Measurements from ENCODE around the gene CD207. TPM values are rescaled to one million over a fixed set of nuclear protein-coding genes. Genes with fewer than 3 reads are reported as not detected.
"Not testable (repeated sequence)": the region's sequence is repeated elsewhere in the genome, so short reads cannot be mapped to it uniquely, and the experiment has no call there.

Gene CD207
- total and polyA plus RNA-seq, 8 donors: 0.46 to 1.4 TPM; not detected in 6

DNA sequence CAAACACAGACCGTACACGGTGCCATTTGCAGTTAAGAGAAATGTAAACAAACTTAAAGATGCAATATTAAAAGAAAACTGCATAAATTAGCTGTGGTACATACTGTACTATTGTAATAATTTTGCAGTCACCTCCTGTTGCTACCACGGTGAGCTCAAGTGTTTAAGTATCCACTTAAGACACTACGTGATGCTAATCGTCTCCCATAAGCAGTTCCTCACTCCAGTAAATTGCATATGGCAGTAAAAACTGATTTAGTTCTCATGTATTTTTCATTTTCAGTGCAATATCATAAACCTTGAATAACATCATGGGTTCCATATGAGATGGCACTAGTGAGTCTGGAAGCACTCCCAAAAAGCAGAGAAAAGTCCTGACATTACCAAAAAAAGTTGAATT is 29.6 kb downstream of the CD207 start:
- WGBS, 5 donors: 70 to 74% (median 71%) methylated on average over 5 of the region's 5 CpGs
- intact Hi-C loops (cut with DNase I; ENCODE audit: low total_unique reads): no loop called here
- DNase-seq: no peak
- Histone ChIP-seq H3K27ac (no peak overlapping the region), H3K9me3 (peaks cover 0 to 2% (median under 1%) of the 10 kb centered on the region in 4 donors), H3K4me3 (no peak overlapping the region), H3K27me3 (peaks cover 0 to 10% (median 0%) of the 10 kb centered on the region in 3 donors), H3K4me1 (no peaks in the 10 kb centered on the region), H3K36me3 (no peaks in the 10 kb centered on the region)
- TF ChIP-seq POLR2A (IDR thresholded peaks at IDR 0.05) (no peak), CTCF (IDR thresholded peaks at IDR 0.05) (no peak), POLR2AphosphoS5 (IDR thresholded peaks at IDR 0.05) (no peak), EP300 (IDR thresholded peaks at IDR 0.05) (no peak)

- intact Hi-C loops (cut with DNase I; ENCODE audit: low total_unique reads): no loop called here
- no peaks in the 10 kb centered on the region for H3K4me1 ChIP-seq
- H3K27ac ChIP-seq: no peak overlapping the region
- WGBS, 5 donors: 67 to 71% (median 69%) methylated on average over 9 to 10 of the region's 10 CpGs
- H3K36me3 ChIP-seq: no peaks in the 10 kb centered on the region
- no peak for TF ChIP-seq POLR2AphosphoS5 (IDR thresholded peaks at IDR 0.05)
- TF ChIP-seq CTCF (IDR thresholded peaks at IDR 0.05): no peak
- TF ChIP-seq EP300 (IDR thresholded peaks at IDR 0.05): no peak
- no peak for TF ChIP-seq POLR2A (IDR thresholded peaks at IDR 0.05)
- DNase-seq: no peak
- peaks cover 0 to 24% (median 6%) of the 10 kb centered on the region in 4 donors for H3K9me3 ChIP-seq
- H3K4me3 ChIP-seq: no peak overlapping the region
- peaks cover 0 to 11% (median 0%) of the 10 kb centered on the region in 3 donors for H3K27me3 ChIP-seq
These were observed 33.9 kb downstream of the CD207 start for GRCh38 chr2:70801607-70802263.

- DNase-seq: no peak
- intact Hi-C loops (cut with DNase I; ENCODE audit: low total_unique reads): no loop called here
- H3K27me3 ChIP-seq: peaks cover 0 to 25% (median 0%) of the 10 kb centered on the region in 3 donors
- H3K4me1 ChIP-seq: no peaks in the 10 kb centered on the region
- 85 to 91% (median 87%) methylated on average over 2 of the region's 2 CpGs for WGBS, 5 donors
- no peak overlapping the region for H3K27ac ChIP-seq
- peaks cover 0 to 24% (median 6%) of the 10 kb centered on the region in 4 donors for H3K9me3 ChIP-seq
- no peak overlapping the region for H3K4me3 ChIP-seq
- TF ChIP-seq CTCF (IDR thresholded peaks at IDR 0.05): no peak
- no peak for TF ChIP-seq EP300 (IDR thresholded peaks at IDR 0.05)
- TF ChIP-seq POLR2AphosphoS5 (IDR thresholded peaks at IDR 0.05): no peak
- TF ChIP-seq POLR2A (IDR thresholded peaks at IDR 0.05): no peak
- H3K36me3 ChIP-seq: no peaks in the 10 kb centered on the region
These were observed 35.9 kb downstream of the CD207 start for GRCh38 chr2:70799706-70800105.

- Histone ChIP-seq H3K27me3 (peaks cover 0 to 41% (median 0%) of the 10 kb centered on the region in 3 donors), H3K9me3 (peaks cover 0 to 24% (median 6%) of the 10 kb centered on the region in 4 donors)
- H3K27ac ChIP-seq; H3K36me3 ChIP-seq; DNase-seq; intact Hi-C loops (cut with DNase I; ENCODE audit: low total_unique reads); H3K4me1 ChIP-seq; H3K4me3 ChIP-seq: not testable (repeated sequence)
- 64 to 87% (median 75%) methylated on average over 3 of the region's 3 CpGs for WGBS, 5 donors
These were observed 37.6 kb downstream of the CD207 start for GRCh38 chr2:70797996-70798395.

DNA sequence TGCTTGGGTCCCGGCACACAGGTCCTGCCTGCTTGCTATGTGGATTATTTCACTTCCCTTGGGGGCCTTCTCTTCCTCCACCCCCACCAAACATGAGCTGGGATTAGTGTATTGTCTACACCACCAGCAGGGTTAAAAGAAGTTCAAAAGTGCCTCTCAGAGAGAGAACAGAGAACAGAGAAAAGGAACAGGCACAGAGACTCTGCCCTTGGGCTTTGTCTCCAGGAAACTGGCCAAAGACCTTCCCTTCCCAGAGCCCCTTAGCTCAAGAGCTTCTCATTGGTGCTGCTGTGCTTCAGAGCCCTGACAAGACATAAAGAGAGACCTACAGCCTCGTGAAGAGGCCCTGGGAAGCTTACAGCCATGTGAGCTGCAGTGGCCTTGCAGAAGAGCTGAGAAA is 38.1 kb downstream of the CD207 start:
- no peak overlapping the region for H3K4me3 ChIP-seq
- H3K4me1 ChIP-seq: no peaks in the 10 kb centered on the region
- no peak for TF ChIP-seq EP300 (IDR thresholded peaks at IDR 0.05)
- TF ChIP-seq POLR2A (IDR thresholded peaks at IDR 0.05): no peak
- no peak for TF ChIP-seq POLR2AphosphoS5 (IDR thresholded peaks at IDR 0.05)
- no peak for TF ChIP-seq CTCF (IDR thresholded peaks at IDR 0.05)
- DNase-seq: no peak
- 40 to 55% (median 51%) methylated on average over 2 of the region's 2 CpGs for WGBS, 5 donors
- no peak overlapping the region for H3K27ac ChIP-seq
- intact Hi-C loops (cut with DNase I; ENCODE audit: low total_unique reads): no loop called here
- H3K27me3 ChIP-seq: peaks cover 0 to 41% (median 0%) of the 10 kb centered on the region in 3 donors
- peaks cover 0 to 24% (median 6%) of the 10 kb centered on the region in 4 donors for H3K9me3 ChIP-seq
- H3K36me3 ChIP-seq: no peaks in the 10 kb centered on the region
